Activated T-cell treated with anti-CD3 and anti-CD28 coated beads, Interleukin-2, amount 50 U/mL, for 72 hours (primary cell): ENCODE data around the gene AKAP6. TPM values are rescaled to one million over a fixed set of nuclear protein-coding genes. Genes with fewer than 3 reads are reported as not detected.

Experiments used
- ATAC-seq, 2 donors: fragments of 150-1000 bp; cut with Tn5 transposase; replicated peaks in 1 of 2; 2 replicates each; pipeline ENCODE4 v1.10.0; 2021; ENCODE audit warnings: moderate library complexity in 2 of 2, mild to moderate bottlenecking in 1 of 2
- DNase-seq, 2 donors: peaks; one replicate each; pipeline ENCODE4 v3.0.0; 2021 to 2022; ENCODE audit warnings: mixed read lengths in 1 of 2
- H3K27ac Mint-ChIP-seq: one replicate; pipeline ENCODE4 v1.8.0; 2022; ENCODE audit warnings: mild to moderate bottlenecking, moderate library complexity, mixed read lengths
- H3K27me3 Mint-ChIP-seq: one replicate; pipeline ENCODE4 v1.8.0; 2022; ENCODE audit warnings: low read depth, mixed read lengths
- H3K36me3 Mint-ChIP-seq, 2 donors: one replicate each; pipeline ENCODE4 v1.8.0; 2022; ENCODE audit warnings: mixed read lengths in 2 of 2, mild to moderate bottlenecking in 1 of 2; ENCODE audit not compliant: insufficient read depth in 2 of 2
- H3K4me1 Mint-ChIP-seq: one replicate; pipeline ENCODE4 v1.8.0; 2022; ENCODE audit warnings: low read depth, mixed read lengths
- H3K4me3 Mint-ChIP-seq, 2 donors: one replicate each; pipeline ENCODE4 v1.8.0; 2022; ENCODE audit warnings: mild to moderate bottlenecking in 2 of 2, mixed read lengths in 2 of 2, moderate library complexity in 2 of 2
- H3K9me3 Mint-ChIP-seq, 2 donors: one replicate each; pipeline ENCODE4 v1.8.0; 2022; ENCODE audit warnings: mixed read lengths in 2 of 2
- total RNA-seq, 2 donors: library from RNA; stranded (reverse); gene quantifications; one replicate each; pipeline ENCODE4 v1.2.3, GENCODE V29; 2022

Gene AKAP6
- total RNA-seq, 2 donors from 2014 or later: 3.6 to 3.9 TPM

DNA sequence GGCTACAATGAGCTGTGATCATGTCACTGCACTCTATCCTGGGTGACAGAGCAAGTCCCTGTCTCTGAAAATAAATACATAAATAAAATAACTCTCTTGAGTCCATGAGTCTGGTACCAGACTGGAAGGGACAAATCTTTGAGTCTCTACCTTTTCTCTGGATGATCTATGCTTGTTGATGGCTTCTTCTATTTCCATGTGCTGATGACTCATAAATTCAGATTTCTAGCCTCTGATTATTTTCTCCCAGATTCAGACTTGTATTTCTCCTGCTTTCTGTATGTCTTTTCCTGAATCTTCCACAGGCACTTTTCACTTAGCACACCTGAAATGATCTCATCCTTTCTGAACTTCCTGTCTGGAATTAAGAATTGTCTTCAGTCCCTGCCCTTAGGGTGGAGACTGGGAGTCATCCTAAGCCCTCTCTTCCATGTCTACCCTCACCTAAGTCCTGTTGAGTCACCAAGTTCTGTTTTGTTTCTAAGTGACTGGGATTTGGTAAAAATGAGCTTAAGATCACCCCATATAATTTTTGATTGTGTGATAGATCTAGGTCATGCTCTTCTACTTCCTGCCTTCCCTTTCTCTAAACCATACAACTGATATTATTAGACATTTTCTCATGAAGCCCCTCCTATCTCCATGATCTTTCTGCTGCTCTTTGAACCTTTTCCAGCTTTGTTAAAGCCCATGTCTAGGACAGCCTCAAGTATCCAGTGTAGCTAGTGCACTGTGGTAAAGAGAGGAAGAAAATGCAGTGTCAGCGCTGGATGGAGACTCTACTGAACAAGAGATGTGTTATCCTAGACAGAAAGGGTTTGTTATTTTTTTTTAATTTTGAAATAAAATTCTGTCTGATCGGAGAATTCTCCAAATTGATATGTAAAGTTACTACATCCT, 13.1 kb downstream of the AKAP6 start:
- no peaks in the 10 kb centered on the region for H3K9me3 Mint-ChIP-seq
- no peaks in the 10 kb centered on the region for H3K4me1 Mint-ChIP-seq
- DNase-seq: no peak
- ATAC-seq: no peak
- H3K4me3 Mint-ChIP-seq: no peak overlapping the region
- H3K27me3 Mint-ChIP-seq: no peaks in the 10 kb centered on the region
- no peak overlapping the region for H3K27ac Mint-ChIP-seq
- no peaks in the 10 kb centered on the region for H3K36me3 Mint-ChIP-seq

DNA sequence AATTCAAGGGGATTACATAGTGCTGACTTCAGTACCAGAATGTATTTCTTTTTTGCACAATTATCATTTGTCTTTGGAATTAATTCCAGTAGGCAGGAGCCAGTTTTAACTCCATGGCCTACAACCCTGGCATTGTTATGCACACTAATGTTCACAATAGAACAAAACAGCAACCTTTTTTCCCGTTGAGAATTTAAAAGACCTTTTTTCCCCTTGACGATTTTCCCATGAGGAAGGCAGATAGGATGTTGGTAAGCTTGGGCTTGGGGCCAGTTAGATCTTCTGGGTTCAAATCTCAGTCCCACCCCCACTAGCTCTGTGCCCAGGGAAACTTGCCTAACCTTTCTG, 13.7 kb downstream of the AKAP6 start:
- no peaks in the 10 kb centered on the region for H3K36me3 Mint-ChIP-seq
- no peak for ATAC-seq
- no peak overlapping the region for H3K27ac Mint-ChIP-seq
- H3K4me1 Mint-ChIP-seq: no peaks in the 10 kb centered on the region
- no peak overlapping the region for H3K4me3 Mint-ChIP-seq
- DNase-seq: no peak
- no peaks in the 10 kb centered on the region for H3K9me3 Mint-ChIP-seq
- H3K27me3 Mint-ChIP-seq: no peaks in the 10 kb centered on the region

DNA sequence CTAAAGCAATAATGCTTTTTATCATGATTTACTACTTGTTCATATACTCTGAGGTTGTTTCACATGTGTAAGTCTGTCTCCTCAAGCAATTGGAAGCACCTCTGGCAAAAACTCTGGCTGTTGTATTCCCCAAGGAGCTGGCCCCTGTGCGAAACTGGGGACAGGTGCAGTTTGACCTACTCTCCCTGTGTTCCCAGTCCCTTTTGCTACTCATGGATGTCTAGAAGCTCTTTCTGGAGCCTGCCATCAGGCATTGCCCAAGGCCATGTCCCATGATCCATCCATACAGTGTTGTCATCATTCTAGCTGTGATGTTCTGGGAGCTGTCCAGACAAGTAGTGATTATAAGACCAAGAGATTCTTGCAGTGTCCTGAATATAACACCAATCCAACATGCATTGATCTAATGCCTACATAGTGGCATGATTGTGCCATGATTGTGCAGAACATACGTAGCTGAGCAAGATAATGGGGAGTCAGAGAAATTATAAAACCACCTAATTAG, 14.9 kb downstream of the AKAP6 start:
- Mint-ChIP-seq H3K4me3 (no peak overlapping the region), H3K27me3 (no peaks in the 10 kb centered on the region), H3K36me3 (no peaks in the 10 kb centered on the region), H3K4me1 (no peaks in the 10 kb centered on the region), H3K9me3 (no peaks in the 10 kb centered on the region), H3K27ac (no peak overlapping the region)
- no peak for ATAC-seq
- DNase-seq: no peak

DNA sequence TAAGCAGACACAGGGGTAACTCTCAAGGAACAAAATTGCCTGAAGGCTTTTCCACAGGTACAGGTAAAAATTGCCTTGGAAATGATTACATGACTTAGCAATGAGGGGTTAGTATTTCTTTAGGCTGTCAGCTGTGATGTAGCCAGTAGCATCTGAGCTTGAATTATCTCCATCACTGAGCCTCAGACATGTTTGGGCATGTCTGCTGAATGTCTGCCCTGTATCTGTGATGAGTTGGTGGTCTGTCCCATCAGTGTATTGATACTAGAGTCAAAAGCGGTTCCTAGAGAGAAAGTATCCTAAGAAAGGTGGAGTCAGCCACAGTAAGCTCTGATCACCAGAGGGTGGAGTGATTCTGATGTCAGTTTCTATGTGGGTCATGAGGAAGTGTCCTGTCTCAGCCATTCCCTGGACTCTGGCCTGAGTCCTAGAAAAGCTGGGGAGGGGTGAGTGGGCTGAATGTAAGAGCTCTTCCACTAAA, 16.3 kb downstream of the AKAP6 start:
- no peak overlapping the region for H3K27ac Mint-ChIP-seq
- H3K4me1 Mint-ChIP-seq: no peaks in the 10 kb centered on the region
- H3K4me3 Mint-ChIP-seq: no peak overlapping the region
- no peaks in the 10 kb centered on the region for H3K27me3 Mint-ChIP-seq
- H3K36me3 Mint-ChIP-seq: no peaks in the 10 kb centered on the region
- no peak for ATAC-seq
- DNase-seq: no peak
- H3K9me3 Mint-ChIP-seq: no peaks in the 10 kb centered on the region

DNA sequence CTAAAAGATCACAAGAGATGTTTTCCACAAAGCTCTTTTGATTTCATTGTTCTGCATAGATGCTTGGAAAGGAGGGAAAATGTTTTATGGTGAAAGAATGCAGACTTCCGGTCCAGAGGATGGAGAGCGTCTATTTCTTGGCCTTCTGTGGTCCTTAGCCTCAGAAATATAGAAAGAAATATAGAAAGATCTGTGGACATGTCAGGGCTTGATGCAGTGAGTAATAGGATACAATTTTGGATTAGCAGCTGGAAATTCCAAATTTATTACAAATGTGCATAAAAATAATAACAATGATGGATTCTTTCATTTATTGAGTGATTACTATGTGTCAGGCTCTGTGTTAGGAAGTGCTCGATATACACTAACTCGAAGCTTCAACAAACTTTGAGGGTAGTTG, 20.2 kb downstream of the AKAP6 start:
- H3K27ac Mint-ChIP-seq: no peak overlapping the region
- no peak overlapping the region for H3K4me3 Mint-ChIP-seq
- H3K9me3 Mint-ChIP-seq: no peaks in the 10 kb centered on the region
- ATAC-seq (no peak), DNase-seq (no peak)
- H3K27me3 Mint-ChIP-seq: peaks cover 5% of the 10 kb centered on the region
- H3K4me1 Mint-ChIP-seq: no peaks in the 10 kb centered on the region
- peaks cover 0 to 3% of the 10 kb centered on the region in 2 donors for H3K36me3 Mint-ChIP-seq

DNA sequence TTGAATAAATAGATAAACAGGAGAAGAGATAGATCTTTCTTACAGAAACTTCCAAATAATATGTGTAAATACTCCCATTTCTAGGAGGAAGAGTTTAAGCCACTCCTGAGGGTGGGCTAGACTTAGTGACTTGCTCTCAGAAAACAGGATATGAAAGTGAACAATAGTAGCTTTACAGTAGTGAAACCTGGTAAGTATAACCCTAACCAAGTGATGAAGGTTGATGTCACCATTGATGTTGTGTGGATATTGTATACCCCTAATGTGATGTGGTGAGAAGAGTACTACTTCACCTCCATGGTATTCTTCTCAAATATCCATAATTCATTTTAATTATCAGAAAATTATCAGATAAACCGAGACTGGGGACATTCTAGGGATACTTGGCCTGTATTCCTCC, 20.9 kb downstream of the AKAP6 start:
- DNase-seq (no peak), ATAC-seq (peak; percentile 39 to 55)
- no peak overlapping the region for H3K27ac Mint-ChIP-seq
- peaks cover 5% of the 10 kb centered on the region for H3K27me3 Mint-ChIP-seq
- no peaks in the 10 kb centered on the region for H3K4me1 Mint-ChIP-seq
- H3K36me3 Mint-ChIP-seq: peaks cover 0 to 3% of the 10 kb centered on the region in 2 donors
- H3K4me3 Mint-ChIP-seq: no peak overlapping the region
- H3K9me3 Mint-ChIP-seq: no peaks in the 10 kb centered on the region

DNA sequence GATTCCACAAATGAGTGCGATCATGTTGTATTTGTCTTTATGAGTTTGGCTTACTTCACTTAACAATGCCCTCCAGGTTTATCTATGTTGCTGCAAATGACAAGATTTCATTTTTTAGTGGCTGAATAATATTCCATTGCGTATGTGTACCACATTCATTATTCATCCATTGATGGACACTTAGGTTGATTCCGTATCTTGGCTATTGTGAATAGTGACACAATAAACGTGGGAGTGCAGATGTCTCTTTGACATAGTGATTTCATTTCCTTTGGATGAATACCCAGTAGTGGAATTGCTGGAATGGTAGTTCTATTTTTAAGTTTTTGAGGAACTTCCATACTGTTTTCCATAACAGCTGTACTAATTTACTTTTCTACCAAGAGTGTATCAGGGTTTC, 23.5 kb downstream of the AKAP6 start:
- Mint-ChIP-seq H3K9me3 (no peaks in the 10 kb centered on the region), H3K36me3 (peaks cover 0 to 3% of the 10 kb centered on the region in 2 donors), H3K4me1 (no peaks in the 10 kb centered on the region), H3K27ac (no peak overlapping the region), H3K27me3 (peaks cover 5% of the 10 kb centered on the region), H3K4me3 (no peak overlapping the region)
- no peak for ATAC-seq
- no peak for DNase-seq

DNA sequence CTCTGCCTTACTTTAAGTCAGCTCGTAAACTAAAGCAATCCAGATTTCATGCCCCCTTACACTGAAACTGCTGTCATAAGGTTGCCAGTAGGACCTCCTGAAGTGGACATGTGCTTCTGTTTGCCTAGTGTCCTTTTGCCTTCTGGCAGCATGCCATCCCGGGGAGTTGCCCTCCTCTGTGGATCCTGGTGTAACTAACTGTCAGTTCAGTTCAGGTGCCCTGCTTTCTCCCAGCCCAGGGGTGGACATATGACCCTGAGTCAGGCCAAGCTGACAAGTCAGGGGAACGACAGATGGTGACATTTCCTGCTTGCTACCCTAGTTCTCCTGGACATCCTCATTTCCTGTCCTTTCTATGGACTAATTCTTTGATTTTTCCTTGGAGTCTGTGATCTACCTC, 25.6 kb downstream of the AKAP6 start:
- ATAC-seq (no peak), DNase-seq (no peak)
- H3K4me3 Mint-ChIP-seq: no peak overlapping the region
- H3K9me3 Mint-ChIP-seq: no peaks in the 10 kb centered on the region
- H3K4me1 Mint-ChIP-seq: no peaks in the 10 kb centered on the region
- no peak overlapping the region for H3K27ac Mint-ChIP-seq
- peaks cover 0 to 3% of the 10 kb centered on the region in 2 donors for H3K36me3 Mint-ChIP-seq
- peaks cover 5% of the 10 kb centered on the region for H3K27me3 Mint-ChIP-seq

DNA sequence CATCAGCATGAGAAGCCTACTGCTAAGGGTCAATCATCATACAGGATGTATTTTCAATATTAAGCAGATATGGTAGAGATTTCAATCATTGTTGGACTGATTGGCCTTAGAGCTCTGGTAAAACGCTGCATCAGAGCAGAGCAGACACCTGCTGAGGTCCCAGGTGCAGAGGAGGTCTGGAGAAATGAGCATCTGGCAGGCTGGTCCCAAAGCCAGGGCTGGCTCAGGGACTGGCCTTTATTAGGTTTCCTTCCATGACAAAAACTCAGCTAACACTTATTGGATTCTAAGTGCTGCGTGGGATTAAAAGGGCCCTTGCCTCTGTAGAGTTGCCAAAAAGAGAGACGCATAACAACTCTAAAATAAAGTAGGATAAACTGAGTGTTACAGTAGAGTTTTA, 29.7 kb downstream of the AKAP6 start:
- no peaks in the 10 kb centered on the region for H3K9me3 Mint-ChIP-seq
- no peaks in the 10 kb centered on the region for H3K27me3 Mint-ChIP-seq
- no peaks in the 10 kb centered on the region for H3K36me3 Mint-ChIP-seq
- DNase-seq (no peak), ATAC-seq (no peak)
- no peak overlapping the region for H3K27ac Mint-ChIP-seq
- H3K4me3 Mint-ChIP-seq: no peak overlapping the region
- H3K4me1 Mint-ChIP-seq: no peaks in the 10 kb centered on the region

DNA sequence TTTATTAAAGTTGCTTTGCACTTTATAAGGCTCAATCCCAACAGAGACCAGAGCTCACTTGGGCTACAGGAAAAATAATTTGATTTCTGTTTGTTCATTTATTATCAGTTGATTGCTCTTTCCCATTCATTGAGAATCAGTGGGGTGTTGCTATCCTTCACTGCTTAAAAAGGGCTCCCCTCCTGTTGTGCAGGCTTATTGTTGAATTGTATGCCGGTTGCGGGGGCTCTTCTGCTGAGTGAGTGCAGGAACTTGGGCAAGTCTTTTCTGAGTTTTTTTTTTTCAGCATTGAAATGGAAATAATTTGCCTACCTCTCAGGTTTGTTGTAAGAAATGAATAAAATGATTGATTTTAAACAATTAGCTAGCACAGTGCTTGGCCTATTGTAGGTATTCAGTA, 32.6 kb downstream of the AKAP6 start:
- Mint-ChIP-seq H3K9me3 (no peaks in the 10 kb centered on the region), H3K36me3 (no peaks in the 10 kb centered on the region), H3K27me3 (no peaks in the 10 kb centered on the region), H3K4me3 (no peak overlapping the region), H3K4me1 (no peaks in the 10 kb centered on the region), H3K27ac (no peak overlapping the region)
- DNase-seq (no peak), ATAC-seq (no peak)

DNA sequence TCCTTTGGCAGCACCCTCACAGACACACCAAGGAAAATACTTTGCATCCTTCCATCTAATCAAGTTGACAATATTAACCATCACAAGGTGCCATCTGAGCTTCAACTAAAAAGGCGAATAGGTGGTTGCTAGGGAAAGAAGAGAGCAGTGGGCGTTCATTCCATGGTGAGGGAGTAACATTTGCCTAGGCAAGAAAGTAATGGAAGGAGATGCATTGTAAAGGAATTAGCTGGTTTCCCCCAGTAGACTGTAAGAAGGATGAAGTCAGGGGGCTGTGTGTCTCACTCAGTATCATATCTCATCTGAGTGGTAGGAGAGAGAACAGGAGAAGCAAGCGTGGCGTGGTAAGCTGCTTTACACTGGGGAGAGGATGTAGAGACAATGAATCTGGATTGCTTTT, 34.7 kb downstream of the AKAP6 start:
- Mint-ChIP-seq H3K9me3 (no peaks in the 10 kb centered on the region), H3K4me3 (no peak overlapping the region), H3K4me1 (no peaks in the 10 kb centered on the region), H3K36me3 (no peaks in the 10 kb centered on the region), H3K27me3 (no peaks in the 10 kb centered on the region), H3K27ac (no peak overlapping the region)
- DNase-seq: no peak
- ATAC-seq: no peak

DNA sequence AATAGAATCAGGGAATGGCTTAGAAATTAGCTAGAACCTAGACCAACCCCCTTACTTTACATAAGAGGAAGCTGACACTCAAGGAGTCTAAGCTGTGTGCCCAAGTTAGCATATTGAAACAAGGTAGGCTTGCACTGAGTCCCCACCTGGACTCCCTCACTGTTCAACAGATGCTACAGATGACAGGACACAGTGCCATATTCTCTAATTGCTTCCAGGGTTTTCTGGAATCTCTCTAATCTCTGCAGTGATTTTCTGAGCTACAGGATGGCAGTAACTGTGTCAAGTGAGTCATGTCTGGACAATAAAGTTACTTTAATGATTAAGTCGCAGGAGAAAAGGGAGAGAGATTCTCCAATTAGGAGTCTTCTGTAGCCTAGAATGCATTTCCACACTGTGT, 35.8 kb downstream of the AKAP6 start:
- Mint-ChIP-seq H3K27me3 (no peaks in the 10 kb centered on the region), H3K27ac (no peak overlapping the region), H3K36me3 (no peaks in the 10 kb centered on the region), H3K9me3 (no peaks in the 10 kb centered on the region), H3K4me1 (no peaks in the 10 kb centered on the region), H3K4me3 (no peak overlapping the region)
- ATAC-seq (no peak), DNase-seq (no peak)

DNA sequence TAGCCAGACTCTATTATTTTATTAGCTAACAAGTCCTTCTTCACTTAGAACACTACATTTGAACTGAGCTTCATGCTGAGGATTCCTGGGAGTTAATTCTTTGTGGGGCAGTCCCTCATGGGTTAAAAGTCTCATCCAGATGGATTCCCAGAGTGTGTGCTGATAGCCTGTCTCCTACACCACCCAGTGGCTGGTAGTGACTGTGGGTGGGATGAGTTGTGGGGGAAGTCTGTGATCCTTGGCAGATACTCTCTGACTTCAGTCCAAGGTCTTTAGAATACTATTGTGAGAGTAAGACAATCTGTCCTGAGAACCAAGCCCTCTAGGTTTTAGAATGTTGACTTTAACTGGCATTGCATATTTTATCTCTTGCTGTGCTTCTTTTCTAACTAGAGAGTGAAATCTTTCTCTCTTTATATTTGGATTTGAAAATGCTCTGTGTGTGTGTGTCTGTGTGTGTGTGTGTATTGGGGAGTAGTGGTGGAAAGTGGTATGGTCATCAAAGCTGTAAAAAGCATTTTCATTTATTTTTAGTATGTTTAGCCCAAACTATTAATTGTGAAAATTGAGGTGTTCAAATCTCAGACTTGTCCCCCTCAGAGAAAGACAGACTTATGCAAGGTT, 37.3 kb downstream of the AKAP6 start:
- DNase-seq: no peak
- Mint-ChIP-seq H3K4me1 (peaks cover 7% of the 10 kb centered on the region), H3K27ac (no peak overlapping the region), H3K27me3 (no peaks in the 10 kb centered on the region), H3K9me3 (no peaks in the 10 kb centered on the region), H3K36me3 (no peaks in the 10 kb centered on the region), H3K4me3 (no peak overlapping the region)
- no peak for ATAC-seq
